Measurements from ENCODE around the gene PPP1R27.

- TF ChIP-seq POLR2A (IDR thresholded peaks at IDR 0.05): no peak
- TF ChIP-seq, protein P1, sequence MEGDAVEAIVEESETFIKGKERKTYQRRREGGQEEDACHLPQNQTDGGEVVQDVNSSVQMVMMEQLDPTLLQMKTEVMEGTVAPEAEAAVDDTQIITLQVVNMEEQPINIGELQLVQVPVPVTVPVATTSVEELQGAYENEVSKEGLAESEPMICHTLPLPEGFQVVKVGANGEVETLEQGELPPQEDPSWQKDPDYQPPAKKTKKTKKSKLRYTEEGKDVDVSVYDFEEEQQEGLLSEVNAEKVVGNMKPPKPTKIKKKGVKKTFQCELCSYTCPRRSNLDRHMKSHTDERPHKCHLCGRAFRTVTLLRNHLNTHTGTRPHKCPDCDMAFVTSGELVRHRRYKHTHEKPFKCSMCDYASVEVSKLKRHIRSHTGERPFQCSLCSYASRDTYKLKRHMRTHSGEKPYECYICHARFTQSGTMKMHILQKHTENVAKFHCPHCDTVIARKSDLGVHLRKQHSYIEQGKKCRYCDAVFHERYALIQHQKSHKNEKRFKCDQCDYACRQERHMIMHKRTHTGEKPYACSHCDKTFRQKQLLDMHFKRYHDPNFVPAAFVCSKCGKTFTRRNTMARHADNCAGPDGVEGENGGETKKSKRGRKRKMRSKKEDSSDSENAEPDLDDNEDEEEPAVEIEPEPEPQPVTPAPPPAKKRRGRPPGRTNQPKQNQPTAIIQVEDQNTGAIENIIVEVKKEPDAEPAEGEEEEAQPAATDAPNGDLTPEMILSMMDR (IDR thresholded peaks at IDR 0.05): no peak
- TF ChIP-seq EP300 (IDR thresholded peaks at IDR 0.05): no peak
Observed at GRCh38 chr17:81870131-81870980, 35.5 kb upstream of the PPP1R27 start.

Data from tibial nerve (tissue), 4 donors.